AG09319 (cell line): Measurements from ENCODE around the gene CCDC6.

Experiments used
- DNase-seq: peaks from one replicate; pipeline ENCODE4 v3.0.0-alpha.2; 2010; ENCODE audit warnings: low read depth; ENCODE audit errors: extremely low read depth
- TF ChIP-seq, protein P1 (sequence below): IDR thresholded peaks from 2 replicates; pipeline ENCODE4 v1.5.1; 2011; ENCODE audit warnings: low read depth, mild to moderate bottlenecking, inconsistent platforms, low read length, moderate library complexity

The CCDC6 gene

GRCh38 chr10:59864141-59864962 is 42.0 kb downstream of the CCDC6 start:
- TF ChIP-seq, protein P1, sequence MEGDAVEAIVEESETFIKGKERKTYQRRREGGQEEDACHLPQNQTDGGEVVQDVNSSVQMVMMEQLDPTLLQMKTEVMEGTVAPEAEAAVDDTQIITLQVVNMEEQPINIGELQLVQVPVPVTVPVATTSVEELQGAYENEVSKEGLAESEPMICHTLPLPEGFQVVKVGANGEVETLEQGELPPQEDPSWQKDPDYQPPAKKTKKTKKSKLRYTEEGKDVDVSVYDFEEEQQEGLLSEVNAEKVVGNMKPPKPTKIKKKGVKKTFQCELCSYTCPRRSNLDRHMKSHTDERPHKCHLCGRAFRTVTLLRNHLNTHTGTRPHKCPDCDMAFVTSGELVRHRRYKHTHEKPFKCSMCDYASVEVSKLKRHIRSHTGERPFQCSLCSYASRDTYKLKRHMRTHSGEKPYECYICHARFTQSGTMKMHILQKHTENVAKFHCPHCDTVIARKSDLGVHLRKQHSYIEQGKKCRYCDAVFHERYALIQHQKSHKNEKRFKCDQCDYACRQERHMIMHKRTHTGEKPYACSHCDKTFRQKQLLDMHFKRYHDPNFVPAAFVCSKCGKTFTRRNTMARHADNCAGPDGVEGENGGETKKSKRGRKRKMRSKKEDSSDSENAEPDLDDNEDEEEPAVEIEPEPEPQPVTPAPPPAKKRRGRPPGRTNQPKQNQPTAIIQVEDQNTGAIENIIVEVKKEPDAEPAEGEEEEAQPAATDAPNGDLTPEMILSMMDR, result no peak
- no peak for DNase-seq

DNA sequence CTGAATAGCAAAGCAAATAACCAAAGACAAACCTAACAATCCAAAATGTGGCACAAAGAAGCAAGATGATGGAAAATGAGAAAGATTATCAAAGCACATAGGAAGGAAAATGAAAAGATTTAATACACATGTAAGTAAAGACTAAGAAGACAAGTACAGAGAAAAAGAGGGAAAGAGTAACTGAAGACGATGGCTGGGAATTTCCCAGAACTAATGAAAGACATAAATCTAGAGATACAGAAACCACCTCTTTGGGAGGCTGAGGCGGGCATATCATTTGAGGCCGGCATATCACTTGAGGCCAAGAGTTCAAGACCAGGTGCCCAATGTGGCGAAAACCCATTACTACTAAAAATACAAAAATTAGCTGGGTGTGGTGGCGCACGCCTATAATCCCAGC is 46.8 kb downstream of the CCDC6 start:
- TF ChIP-seq, protein P1, result no peak
- DNase-seq, result no peak

GRCh38 chr10:59857921-59858320 is 48.4 kb downstream of the CCDC6 start:
- DNase-seq, result no peak
- TF ChIP-seq, protein P1, result no peak

DNA sequence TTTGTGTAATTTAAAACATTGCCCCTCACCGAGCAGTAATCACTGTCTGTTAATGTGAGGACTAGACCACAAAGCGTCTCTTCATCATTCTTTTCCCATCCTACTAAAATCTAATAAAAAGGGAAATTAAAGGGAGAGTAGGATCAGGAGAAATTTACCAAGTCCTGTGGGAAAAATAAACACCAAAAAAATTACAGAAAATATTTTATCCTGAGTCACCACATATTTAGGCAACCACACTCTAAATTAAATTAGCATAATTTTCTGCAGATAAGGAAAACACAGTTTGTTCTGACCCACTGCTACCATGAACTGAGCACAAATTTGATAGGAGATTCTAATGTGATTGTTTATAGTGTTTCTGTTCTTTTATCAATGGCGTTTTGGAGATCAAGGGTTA is 49.3 kb downstream of the CCDC6 start:
- TF ChIP-seq, protein P1, result no peak
- no peak for DNase-seq

DNA sequence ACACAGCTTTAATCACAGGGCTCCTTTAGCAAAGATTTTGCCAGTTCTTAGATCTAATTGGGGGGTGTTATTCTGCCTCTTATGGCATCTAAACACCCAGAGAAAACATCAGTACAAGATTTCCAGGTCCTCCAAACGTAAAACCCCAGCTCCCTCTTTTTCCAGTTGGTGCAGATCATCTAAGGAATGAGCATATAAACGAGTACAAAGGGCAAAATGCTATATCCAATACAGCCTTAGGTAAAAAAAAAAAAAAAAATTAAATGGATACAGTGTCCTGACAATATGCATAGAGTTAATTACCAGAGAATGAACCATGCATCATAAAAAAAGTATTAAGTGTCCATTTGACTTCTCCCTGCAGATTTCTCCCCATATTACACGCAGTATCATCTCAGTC is 50.3 kb downstream of the CCDC6 start:
- TF ChIP-seq, protein P1, result no peak
- no peak for DNase-seq

- DNase-seq, result no peak
- TF ChIP-seq, protein P1, result no peak
These were observed 51.8 kb downstream of the CCDC6 start for GRCh38 chr10:59854571-59854970.

DNA sequence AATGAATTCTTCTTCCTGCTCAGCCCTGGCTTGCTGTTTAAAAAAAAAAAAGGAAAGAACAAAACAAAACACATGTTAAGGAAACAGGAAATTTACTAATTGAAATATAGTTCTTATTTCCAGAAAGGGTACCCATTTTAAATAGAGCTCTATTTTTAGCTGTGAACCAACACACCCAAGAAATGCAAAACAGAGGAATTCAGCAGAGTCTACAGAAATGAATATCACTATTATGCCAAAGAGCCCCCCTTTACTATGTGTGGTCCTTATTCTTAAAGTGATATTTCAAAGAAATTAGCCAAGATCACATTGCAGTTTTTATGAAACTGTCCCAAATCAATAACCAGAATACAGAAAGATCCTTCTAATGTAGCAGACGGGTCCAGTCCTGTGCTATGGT is 53.7 kb downstream of the CCDC6 start:
- no peak for DNase-seq
- TF ChIP-seq, protein P1, result no peak
